NCI-H748 (cell line): ENCODE data around the gene CCL7.

Experiments used
- DNase-seq: peaks from one replicate; lab custom pipeline; 2025; ENCODE audit not compliant: unreplicated experiment; lab: John Stamatoyannopoulos, UW

Gene CCL7

GRCh38 chr17:34283571-34283970 is 13.6 kb downstream of the CCL7 start:
- DNase-seq = no peak

- no peak for DNase-seq
These were observed 15.3 kb downstream of the CCL7 start, which contains the start of gene CCL11 for GRCh38 chr17:34285286-34285792. Gene CCL11 (plus strand): TSS chr17:34285742. CDS start chr17:34285809, 67 bp downstream.

- no peak for DNase-seq
These were observed 17.9 kb downstream of the CCL7 start for GRCh38 chr17:34287875-34288274.

GRCh38 chr17:34290586-34290985 is 20.6 kb downstream of the CCL7 start:
- DNase-seq = no peak

GRCh38 chr17:34291721-34292348 is 21.8 kb downstream of the CCL7 start:
- DNase-seq = no peak

GRCh38 chr17:34299027-34299426 is 29.0 kb downstream of the CCL7 start:
- DNase-seq = no peak

- peak; percentile 80 for DNase-seq
These were observed 30.0 kb downstream of the CCL7 start for GRCh38 chr17:34299956-34300577.

GRCh38 chr17:34300652-34301370 is 30.8 kb downstream of the CCL7 start:
- no peak for DNase-seq

GRCh38 chr17:34301986-34302385 is 32.0 kb downstream of the CCL7 start:
- no peak for DNase-seq

GRCh38 chr17:34302636-34303035 is 32.6 kb downstream of the CCL7 start:
- DNase-seq = no peak

- no peak for DNase-seq
These were observed 33.6 kb downstream of the CCL7 start for GRCh38 chr17:34303606-34304005.

- no peak for DNase-seq
These were observed 35.0 kb downstream of the CCL7 start for GRCh38 chr17:34305061-34305460.

- no peak for DNase-seq
These were observed 35.6 kb downstream of the CCL7 start for GRCh38 chr17:34305606-34306005.

GRCh38 chr17:34306466-34306865 is 36.4 kb downstream of the CCL7 start:
- peak; percentile 47 for DNase-seq

- DNase-seq = no peak
These were observed 37.1 kb downstream of the CCL7 start for GRCh38 chr17:34307110-34307509.

- no peak for DNase-seq
These were observed 38.4 kb downstream of the CCL7 start for GRCh38 chr17:34308371-34308770.

GRCh38 chr17:34311291-34311690 is 41.3 kb downstream of the CCL7 start:
- no peak for DNase-seq

- no peak for DNase-seq
These were observed 42.1 kb downstream of the CCL7 start for GRCh38 chr17:34312080-34312479.

GRCh38 chr17:34313164-34313563 is 43.1 kb downstream of the CCL7 start:
- no peak for DNase-seq

- DNase-seq = no peak
These were observed 44.3 kb downstream of the CCL7 start for GRCh38 chr17:34314279-34314678.

GRCh38 chr17:34318474-34318873 is 48.5 kb downstream of the CCL7 start:
- DNase-seq = peak; percentile 16

GRCh38 chr17:34319039-34319483 is 49.0 kb downstream of the CCL7 start, which contains the start of gene CCL8:
Gene CCL8 (plus strand): TSS chr17:34319435. CDS start chr17:34319502, 67 bp downstream.
- no peak for DNase-seq
